T-helper 17 cell (primary cell): ENCODE measurements around the gene VGLL4. TPM values are rescaled to one million over a fixed set of nuclear protein-coding genes. Genes with fewer than 3 reads are reported as not detected.

Experiments used
- ATAC-seq: fragments of 150-1000 bp; cut with Tn5 transposase; 2 replicates; pipeline ENCODE4 v1.10.0; 2021; ENCODE audit warnings: mild to moderate bottlenecking, moderate library complexity
- DNase-seq, 3 donors: peaks; one replicate each; pipeline versions ENCODE4 v3.0.0 to v3.0.0-alpha.2; 2020 to 2021
- H3K9me3 ChIP-seq: one replicate; pipeline ENCODE4 v1.7.0; 2013; ENCODE audit warnings: low read length, mild to moderate bottlenecking; ENCODE audit not compliant: control insufficient read depth, poor library complexity, severe bottlenecking
- H3K27ac Mint-ChIP-seq: one replicate; pipeline ENCODE4 v1.8.0; 2022; ENCODE audit warnings: mild to moderate bottlenecking, moderate library complexity, mixed read lengths
- H3K27me3 Mint-ChIP-seq: one replicate; pipeline ENCODE4 v1.8.0; 2022; ENCODE audit warnings: mixed read lengths
- H3K36me3 Mint-ChIP-seq: one replicate; pipeline ENCODE4 v1.8.0; 2022; ENCODE audit warnings: low read depth, mixed read lengths
- H3K4me1 Mint-ChIP-seq: one replicate; pipeline ENCODE4 v1.8.0; 2022; ENCODE audit warnings: mild to moderate bottlenecking, mixed read lengths
- H3K4me3 Mint-ChIP-seq: one replicate; pipeline ENCODE4 v1.8.0; 2022; ENCODE audit warnings: mild to moderate bottlenecking, moderate library complexity, mixed read lengths
- total RNA-seq, 4 donors: library from RNA in 2 of 4; stranded (reverse) in 2 of 4; gene quantifications; one replicate each; pipeline ENCODE4 v1.2.3 and lab custom pipeline; 2022 to 2026

VGLL4 gene
- total RNA-seq, 2 donors from 2014 or later, result 18.7 to 20.2 TPM

DNA sequence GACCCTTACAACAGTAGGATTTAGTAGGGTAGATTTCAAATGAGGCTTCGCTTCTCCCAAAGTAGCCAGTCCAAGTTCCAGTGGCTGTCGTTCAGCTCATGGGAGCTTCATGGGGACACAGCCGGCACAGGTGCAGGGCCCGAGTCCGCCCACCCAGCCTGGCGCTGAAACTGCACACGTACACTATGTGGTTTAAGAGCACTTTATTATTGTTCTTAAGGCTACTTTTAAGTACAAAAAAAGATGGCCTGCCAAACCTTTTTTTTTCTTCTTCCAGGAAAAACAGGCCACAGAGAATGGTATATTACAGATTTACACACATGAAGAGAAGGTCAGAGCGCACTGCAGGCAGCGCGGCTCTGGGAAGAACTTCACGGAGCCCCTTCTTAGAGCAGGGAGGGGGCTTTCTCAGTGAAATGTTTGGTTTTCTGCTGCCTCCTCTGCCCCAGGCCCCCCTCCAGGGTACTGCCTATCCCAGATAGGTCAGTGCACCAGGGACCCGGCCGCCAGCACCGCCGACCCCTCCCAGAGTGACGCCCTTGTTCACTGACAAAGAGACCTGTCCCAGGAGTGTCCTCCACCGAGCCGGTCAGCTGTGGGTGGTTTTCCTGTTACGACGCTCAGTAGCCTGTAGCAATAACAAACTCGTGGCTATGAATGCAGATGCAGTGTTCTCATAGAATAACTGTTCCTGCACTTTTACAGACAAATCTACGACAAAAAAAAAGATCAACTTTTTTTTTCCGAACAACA is 87.7 kb downstream of the VGLL4 start:
- peaks cover 2% of the 10 kb centered on the region for H3K36me3 Mint-ChIP-seq
- H3K27ac Mint-ChIP-seq, result peak overlapping the region; percentile 8
- ATAC-seq (no peak), DNase-seq (no peak)
- H3K4me1 Mint-ChIP-seq, result peaks cover 7% of the 10 kb centered on the region
- H3K9me3 ChIP-seq, result no peaks in the 10 kb centered on the region
- H3K27me3 Mint-ChIP-seq, result no peaks in the 10 kb centered on the region
- no peak overlapping the region for H3K4me3 Mint-ChIP-seq

DNA sequence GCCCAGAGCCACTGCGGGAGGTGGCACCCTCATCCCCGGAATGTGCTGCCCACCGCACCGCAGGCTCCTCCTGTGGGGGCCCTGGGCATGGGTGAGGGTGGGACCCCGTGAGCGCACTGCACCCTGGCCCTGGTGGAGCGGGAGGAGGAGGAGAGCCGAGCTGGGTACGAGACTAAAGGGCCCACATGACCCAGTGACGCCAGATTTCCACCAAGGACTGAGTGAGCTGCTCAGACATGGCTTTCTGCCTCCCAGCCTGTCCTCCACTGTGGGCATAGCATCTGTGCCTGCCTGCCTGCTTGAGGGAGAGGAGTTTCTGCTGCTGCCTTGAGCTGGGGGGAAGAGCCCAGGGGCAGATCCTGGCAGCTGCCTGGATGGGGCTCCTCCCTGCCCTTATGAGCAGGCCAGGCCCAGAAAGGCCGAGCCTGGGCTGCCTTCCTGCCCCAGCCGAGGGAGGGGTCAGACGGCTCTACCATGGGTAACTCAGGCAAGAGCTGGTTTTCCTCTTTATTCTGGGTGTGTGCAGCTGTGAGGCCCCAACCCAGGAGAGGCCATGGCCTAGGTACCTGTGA is 88.4 kb downstream of the VGLL4 start:
- no peak overlapping the region for H3K27ac Mint-ChIP-seq
- peaks cover 2% of the 10 kb centered on the region for H3K36me3 Mint-ChIP-seq
- H3K4me3 Mint-ChIP-seq, result no peak overlapping the region
- no peaks in the 10 kb centered on the region for H3K27me3 Mint-ChIP-seq
- H3K9me3 ChIP-seq, result no peaks in the 10 kb centered on the region
- H3K4me1 Mint-ChIP-seq, result peaks cover 8% of the 10 kb centered on the region
- no peak for DNase-seq
- no peak for ATAC-seq

DNA sequence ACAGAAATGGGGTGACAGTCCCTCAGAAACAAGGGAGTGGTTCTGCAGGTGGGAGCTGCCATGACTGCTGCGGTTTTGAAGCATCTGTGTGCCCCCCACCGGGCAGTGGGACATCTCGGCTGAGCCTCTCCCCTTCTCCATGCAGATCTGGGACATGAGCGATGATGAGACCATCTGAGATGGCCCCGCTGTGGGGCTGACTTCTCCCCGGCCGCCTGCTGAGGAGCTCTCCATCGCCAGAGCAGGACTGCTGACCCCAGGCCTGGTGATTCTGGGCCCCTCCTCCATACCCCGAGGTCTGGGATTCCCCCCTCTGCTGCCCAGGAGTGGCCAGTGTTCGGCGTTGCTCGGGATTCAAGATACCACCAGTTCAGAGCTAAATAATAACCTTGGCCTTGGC is 89.0 kb downstream of the VGLL4 start:
- H3K4me3 Mint-ChIP-seq, result no peak overlapping the region
- DNase-seq (no peak), ATAC-seq (no peak)
- H3K4me1 Mint-ChIP-seq, result peaks cover 10% of the 10 kb centered on the region
- H3K36me3 Mint-ChIP-seq, result peaks cover under 1% of the 10 kb centered on the region
- H3K27ac Mint-ChIP-seq, result no peak overlapping the region
- no peaks in the 10 kb centered on the region for H3K27me3 Mint-ChIP-seq
- H3K9me3 ChIP-seq, result no peaks in the 10 kb centered on the region

DNA sequence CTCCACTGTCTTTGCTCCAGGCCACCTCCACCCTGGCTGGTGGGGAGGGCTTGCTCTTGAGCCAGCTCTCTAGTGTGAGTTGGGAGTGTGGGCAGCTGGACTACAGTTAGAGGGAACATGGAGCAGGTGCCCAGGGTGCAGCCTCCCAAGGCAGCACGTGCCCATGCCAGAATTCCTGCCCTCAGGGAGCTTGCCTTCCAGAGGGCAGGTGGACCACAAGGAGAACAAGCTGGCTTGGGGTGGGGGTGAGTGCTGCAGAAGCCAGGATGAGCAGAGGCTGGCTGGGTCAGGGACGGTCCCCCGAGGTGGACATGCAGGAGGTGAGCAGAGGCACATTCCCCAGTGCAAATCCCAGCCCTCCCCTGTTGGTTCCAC is 89.5 kb downstream of the VGLL4 start:
- H3K36me3 Mint-ChIP-seq, result no peaks in the 10 kb centered on the region
- peaks cover 13% of the 10 kb centered on the region for H3K4me1 Mint-ChIP-seq
- no peak overlapping the region for H3K4me3 Mint-ChIP-seq
- no peak overlapping the region for H3K27ac Mint-ChIP-seq
- ATAC-seq, result no peak
- DNase-seq, result no peak
- H3K9me3 ChIP-seq, result no peaks in the 10 kb centered on the region
- H3K27me3 Mint-ChIP-seq, result no peaks in the 10 kb centered on the region

DNA sequence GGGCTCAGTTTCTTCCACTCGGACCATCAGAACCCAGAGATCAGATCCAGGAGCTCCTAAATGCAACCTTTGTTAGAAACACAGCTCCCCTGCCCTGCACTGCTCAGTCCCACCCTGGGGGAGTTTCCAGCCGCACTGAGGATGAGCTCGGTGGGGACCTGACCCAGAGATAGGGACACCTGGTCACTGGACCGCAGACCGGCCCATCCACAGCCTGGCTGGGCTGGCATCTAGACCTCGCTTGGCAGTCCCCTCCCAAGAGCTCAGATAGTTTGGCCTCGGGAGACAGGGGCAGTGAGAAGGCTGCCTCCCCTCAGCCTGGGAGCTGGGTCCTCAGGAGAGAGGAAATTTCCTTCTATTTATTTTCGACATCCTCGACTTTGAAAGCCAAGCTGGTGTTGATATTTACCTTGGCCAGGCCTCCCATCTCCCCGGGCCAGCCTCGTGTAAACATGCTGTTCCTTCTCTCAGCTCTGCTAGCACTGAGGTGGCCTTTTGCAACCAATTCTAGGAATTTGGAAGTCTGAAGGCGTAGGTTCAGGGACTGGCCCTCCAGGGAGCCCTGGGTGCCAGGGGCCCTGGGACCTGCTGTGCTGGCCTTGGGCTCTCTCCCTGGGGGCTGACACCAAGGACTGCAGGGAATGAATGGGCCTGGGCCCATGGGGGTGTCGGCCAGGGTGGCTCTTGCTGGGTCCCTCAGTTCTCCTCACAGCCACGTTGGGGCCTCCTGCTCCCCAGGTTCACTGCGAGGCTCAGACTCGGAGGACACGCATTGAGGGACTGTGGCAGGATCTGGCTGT is 90.1 kb downstream of the VGLL4 start:
- ATAC-seq (no peak), DNase-seq (no peak)
- Mint-ChIP-seq H3K4me3 (no peak overlapping the region), H3K27me3 (no peaks in the 10 kb centered on the region), H3K4me1 (peaks cover 13% of the 10 kb centered on the region), H3K36me3 (no peaks in the 10 kb centered on the region), H3K27ac (no peak overlapping the region)
- H3K9me3 ChIP-seq, result no peaks in the 10 kb centered on the region

DNA sequence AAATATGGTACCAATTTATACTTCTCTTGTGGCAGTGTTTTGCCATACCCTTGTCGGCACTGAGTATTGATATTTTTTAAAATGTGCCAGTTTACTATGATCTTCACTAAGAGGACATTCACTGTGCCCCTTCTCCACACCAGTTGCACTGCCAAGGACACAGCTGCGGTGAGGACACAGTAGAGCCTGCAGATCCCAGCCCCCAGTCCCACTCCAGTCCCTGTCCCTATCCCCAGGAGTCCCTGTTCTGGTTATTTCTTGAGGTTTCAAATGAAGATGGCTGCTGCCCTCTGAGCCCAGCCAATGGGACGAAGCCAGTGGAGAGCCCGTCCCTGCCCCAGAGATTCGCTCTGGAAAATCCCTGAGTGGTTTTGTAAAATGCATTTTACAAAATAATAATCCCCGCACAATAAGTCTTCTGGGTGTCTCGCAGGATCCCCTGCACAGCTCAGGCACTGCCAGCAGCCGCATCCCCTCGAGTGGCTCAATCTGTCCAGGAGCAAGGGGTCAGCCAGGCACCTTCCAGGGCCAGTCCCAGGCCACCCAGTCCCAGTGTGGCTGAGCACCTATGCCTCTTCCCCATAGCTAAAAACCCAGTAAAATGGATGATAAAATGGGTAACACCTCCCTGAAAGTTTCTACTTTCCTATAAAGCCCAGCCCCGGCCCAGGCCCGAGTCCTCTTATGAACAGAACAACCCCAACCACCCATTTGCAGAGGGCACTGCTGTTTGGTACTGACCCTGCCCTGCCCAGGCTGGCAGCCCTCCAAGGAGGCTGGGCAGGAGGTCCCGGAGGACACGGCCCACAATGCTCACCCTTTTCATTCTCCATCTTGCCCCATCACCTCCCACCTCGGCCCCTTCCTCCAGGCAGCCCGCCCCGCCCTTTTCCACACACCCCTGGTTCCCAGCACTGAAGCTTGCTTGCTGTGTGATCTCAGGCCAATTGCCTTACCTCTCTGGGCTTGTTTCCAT is 91.1 kb downstream of the VGLL4 start:
- Mint-ChIP-seq H3K4me3 (no peak overlapping the region), H3K27ac (peak overlapping the region; percentile 51), H3K4me1 (peaks cover 10% of the 10 kb centered on the region), H3K36me3 (no peaks in the 10 kb centered on the region), H3K27me3 (no peaks in the 10 kb centered on the region)
- no peak for DNase-seq
- no peak for ATAC-seq
- H3K9me3 ChIP-seq, result no peaks in the 10 kb centered on the region

DNA sequence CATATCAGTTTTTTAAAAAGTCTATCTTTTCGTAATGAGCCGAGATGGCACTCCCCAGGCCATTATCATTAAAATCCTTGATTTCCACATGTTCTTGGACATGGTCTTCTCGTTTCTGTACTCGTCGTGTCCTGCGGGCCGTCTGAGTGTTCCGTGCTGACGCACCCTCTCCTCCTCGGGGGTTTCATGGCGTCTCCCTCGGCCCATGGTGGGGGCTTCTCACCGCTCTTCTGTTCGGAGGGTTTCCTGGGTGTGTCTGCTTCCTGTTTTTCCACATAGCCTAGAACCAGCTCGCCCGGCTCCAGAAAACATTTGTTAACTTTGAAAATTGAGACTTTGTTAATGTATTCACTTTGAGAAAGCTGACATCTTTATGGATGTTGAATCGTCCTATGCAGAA is 92.7 kb downstream of the VGLL4 start:
- Mint-ChIP-seq H3K4me3 (no peak overlapping the region), H3K27ac (no peak overlapping the region), H3K4me1 (peaks cover 10% of the 10 kb centered on the region), H3K27me3 (no peaks in the 10 kb centered on the region), H3K36me3 (no peaks in the 10 kb centered on the region)
- ATAC-seq, result no peak
- no peaks in the 10 kb centered on the region for H3K9me3 ChIP-seq
- no peak for DNase-seq

DNA sequence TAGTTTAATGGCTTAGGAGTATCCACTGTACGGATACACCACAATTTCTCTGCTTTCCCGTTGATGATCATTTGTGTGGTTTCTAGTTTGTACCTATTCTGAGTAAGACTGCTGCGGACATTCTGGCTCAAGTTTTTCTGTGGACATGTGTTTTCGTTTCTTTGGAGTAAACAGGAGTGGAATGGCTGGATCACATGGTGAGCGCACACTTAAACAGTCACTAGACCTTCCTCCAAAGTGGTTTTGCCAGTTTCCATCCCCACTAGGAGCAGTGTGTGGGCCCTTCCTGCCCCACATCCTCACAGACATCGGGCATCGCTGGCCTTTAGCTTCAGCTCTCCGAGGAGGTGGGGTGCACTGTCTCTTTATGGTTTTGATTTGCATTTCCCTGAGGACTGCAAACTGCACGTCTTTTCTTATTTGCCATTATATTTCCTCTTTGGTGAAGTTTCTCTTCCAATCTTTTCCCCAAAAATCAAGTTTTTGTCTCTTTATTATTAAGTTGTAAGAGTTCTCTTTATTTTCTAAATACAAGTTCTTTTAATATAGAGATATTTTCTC is 94.1 kb downstream of the VGLL4 start:
- Mint-ChIP-seq H3K27ac (peak overlapping the region; percentile 29), H3K27me3 (no peaks in the 10 kb centered on the region), H3K4me1 (peaks cover 10% of the 10 kb centered on the region), H3K4me3 (no peak overlapping the region), H3K36me3 (no peaks in the 10 kb centered on the region)
- H3K9me3 ChIP-seq, result no peaks in the 10 kb centered on the region
- ATAC-seq, result no peak
- no peak for DNase-seq

DNA sequence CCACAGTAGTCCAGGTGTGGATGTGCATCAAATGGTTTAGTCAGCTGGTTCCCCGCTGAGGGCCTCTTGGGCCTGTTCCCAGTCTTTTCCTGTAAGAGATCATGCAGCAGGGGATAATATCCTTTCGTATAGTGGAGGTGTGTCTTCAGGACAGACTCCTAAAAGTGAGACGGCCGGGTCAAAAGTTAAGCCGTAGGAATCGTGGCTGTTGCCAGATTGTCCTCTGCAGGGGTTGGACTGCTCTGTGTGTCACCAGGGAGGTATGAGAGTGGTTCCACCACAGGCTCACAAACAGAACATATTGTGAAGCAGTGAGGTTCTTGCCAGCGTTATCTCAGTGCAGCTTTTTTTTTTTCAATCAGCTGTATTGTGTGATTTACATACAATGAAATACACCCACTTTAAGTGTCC is 95.0 kb downstream of the VGLL4 start:
- H3K9me3 ChIP-seq, result no peaks in the 10 kb centered on the region
- H3K27ac Mint-ChIP-seq, result peak overlapping the region; percentile 41
- peaks cover 11% of the 10 kb centered on the region for H3K4me1 Mint-ChIP-seq
- no peak for DNase-seq
- no peaks in the 10 kb centered on the region for H3K36me3 Mint-ChIP-seq
- no peak overlapping the region for H3K4me3 Mint-ChIP-seq
- no peak for ATAC-seq
- no peaks in the 10 kb centered on the region for H3K27me3 Mint-ChIP-seq

DNA sequence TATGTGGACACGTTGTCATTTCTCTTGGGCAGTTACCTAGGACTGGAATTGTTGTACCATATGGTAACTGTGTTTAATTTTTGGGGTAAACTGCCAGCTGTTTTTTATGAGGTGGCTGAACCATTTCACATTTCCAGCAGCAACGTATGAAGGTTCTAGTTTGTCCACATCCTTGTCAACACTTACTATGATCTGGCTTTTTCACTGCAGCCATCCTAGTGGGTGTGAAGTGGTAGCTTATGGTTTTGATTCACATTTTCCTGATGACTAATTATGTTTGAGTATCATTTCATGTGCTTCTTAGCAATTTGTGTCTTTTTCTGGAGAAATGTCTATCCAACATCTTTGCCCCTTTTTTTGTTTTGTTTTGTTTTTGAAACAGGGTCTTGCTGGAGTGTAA is 96.2 kb downstream of the VGLL4 start:
- Mint-ChIP-seq H3K36me3 (no peaks in the 10 kb centered on the region), H3K4me1 (peaks cover 10% of the 10 kb centered on the region)

DNA sequence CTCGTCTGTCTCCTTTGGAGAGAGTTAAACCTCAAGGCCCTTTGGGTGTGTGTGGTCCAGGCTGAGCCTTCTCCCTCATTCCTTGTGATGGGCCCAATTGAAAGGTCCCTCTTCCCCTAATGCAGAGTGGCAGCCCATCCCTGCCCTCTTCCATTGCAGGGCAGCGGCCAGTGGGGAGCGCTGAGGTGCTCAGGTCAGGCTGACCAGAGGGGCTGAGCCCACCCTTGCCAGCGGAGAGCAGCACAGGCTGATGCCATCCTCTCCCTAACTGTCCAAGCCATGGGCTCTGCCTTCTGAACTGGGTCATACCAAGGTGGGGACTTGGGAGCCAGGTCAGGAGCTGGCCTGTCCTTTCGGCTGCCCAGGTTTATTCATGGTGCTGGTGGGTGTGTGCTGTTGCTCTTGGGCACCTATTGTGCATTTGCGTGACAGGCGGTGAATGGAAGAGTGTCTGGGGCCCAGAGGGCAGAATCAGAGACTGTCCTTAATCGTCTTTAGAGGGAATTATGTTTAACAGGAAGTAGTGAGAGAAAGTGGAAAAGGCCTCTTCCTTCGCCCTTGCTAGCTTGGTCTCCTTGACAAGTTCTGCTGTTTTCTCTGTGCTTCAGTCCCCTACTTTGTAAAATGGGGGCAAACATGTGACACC is 96.9 kb downstream of the VGLL4 start:
- Mint-ChIP-seq H3K27ac (peak overlapping the region; percentile 68), H3K36me3 (no peaks in the 10 kb centered on the region), H3K27me3 (no peaks in the 10 kb centered on the region), H3K4me3 (no peak overlapping the region), H3K4me1 (peaks cover 9% of the 10 kb centered on the region)
- no peaks in the 10 kb centered on the region for H3K9me3 ChIP-seq
- ATAC-seq (no peak), DNase-seq (no peak)

More for the DNA sequence above, 96.2 kb downstream of the VGLL4 start:
- Mint-ChIP-seq H3K27me3 (no peaks in the 10 kb centered on the region), H3K4me3 (no peak overlapping the region), H3K27ac (no peak overlapping the region)
- H3K9me3 ChIP-seq, result no peaks in the 10 kb centered on the region
- ATAC-seq (no peak), DNase-seq (no peak)

DNA sequence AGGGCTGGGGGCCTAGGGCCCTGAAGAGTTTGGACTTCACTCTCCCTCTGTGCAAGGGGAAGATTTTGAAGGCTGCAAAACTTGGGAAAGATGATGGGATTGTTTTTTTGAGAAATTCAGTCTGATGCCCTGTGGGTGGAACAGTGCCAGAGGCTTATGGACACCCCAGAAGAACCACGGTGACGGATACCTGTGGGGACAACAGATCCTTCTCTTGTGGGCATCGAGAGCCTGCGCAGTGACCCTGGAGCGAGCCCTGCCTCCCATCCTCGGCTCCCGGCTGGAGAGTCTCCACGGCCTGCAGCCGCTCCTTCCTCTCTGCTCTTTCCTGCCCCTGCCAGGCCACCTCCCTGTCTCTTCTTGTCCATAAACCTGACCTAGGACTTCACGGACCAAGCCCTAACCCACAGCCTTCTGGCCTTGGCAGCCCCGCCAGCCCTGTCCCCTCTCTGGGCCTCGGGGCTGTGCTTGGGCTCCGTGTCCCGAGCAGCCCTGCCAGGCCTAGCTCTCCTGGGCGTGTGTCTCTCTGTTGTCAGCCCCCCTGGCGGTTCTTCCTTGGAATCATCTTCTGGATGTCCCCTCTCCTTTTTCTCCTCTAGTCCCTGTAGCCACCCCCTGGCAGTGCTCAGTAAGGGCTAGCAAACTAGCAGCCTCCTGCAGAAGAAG is 98.4 kb downstream of the VGLL4 start:
- H3K27ac Mint-ChIP-seq, result no peak overlapping the region
- DNase-seq (no peak), ATAC-seq (no peak)
- H3K9me3 ChIP-seq, result no peaks in the 10 kb centered on the region
- no peaks in the 10 kb centered on the region for H3K27me3 Mint-ChIP-seq
- no peaks in the 10 kb centered on the region for H3K36me3 Mint-ChIP-seq
- no peak overlapping the region for H3K4me3 Mint-ChIP-seq
- H3K4me1 Mint-ChIP-seq, result peaks cover 7% of the 10 kb centered on the region
